ENCODE data around the gene CSGALNACT2. TPM values are rescaled to one million over a fixed set of nuclear protein-coding genes. Genes with fewer than 3 reads are reported as not detected.

CSGALNACT2 gene
- total RNA-seq, 1 experiment from 2014 or later, result 3.6 TPM

- Histone ChIP-seq H3F3A (ENCODE audit: low read length, unreplicated experiment) (no peaks in the 10 kb centered on the region), H3K27me3 (ENCODE audit: low read length) (peaks cover 24% of the 10 kb centered on the region), H3K4me1 (ENCODE audit: insufficient read depth, low read length) (no peaks in the 10 kb centered on the region), H3K9me2 (replicated peaks; ENCODE audit: low read length) (no peaks in the 10 kb centered on the region), H4K20me1 (ENCODE audit: low read length) (no peaks in the 10 kb centered on the region), H3K9ac (ENCODE audit: low read length) (no peak overlapping the region), H3K36me3 (ENCODE audit: low read depth, low read length) (no peaks in the 10 kb centered on the region), H3K4me3 (ENCODE audit: low read length) (no peak overlapping the region), H3K4me2 (ENCODE audit: low read length) (no peak overlapping the region), H3K27ac (ENCODE audit: low read length) (no peak overlapping the region), H3K9me3 (ENCODE audit: low read length) (no peaks in the 10 kb centered on the region), H2AFZ (ENCODE audit: low read length) (no peak overlapping the region), H3K79me2 (ENCODE audit: low read length) (no peaks in the 10 kb centered on the region)
- DNase-seq (no peak), ATAC-seq (no peak)
- intact Hi-C loops (cut with micrococcal nuclease), result no loop called here
- CTCF ChIA-PET, result no interaction called here
- TF ChIP-seq EZH2 (IDR thresholded peaks at IDR 0.05; ENCODE audit: low read length, unreplicated experiment) (no peak), CTCF (conservative IDR thresholded peaks at IDR 0.05; ENCODE audit: low read depth, low read length) (no peak), EZH2phosphoT487 (IDR thresholded peaks at IDR 0.05; ENCODE audit: borderline replicate concordance, low read length) (no peak)
- POLR2A ChIA-PET (ENCODE audit: unreplicated experiment), result no interaction called here
- no TSS peak for BruUV-seq (replicated peaks)
These were observed 92.1 kb downstream of the CSGALNACT2 start for GRCh38 chr10:43230101-43230908.

DNA sequence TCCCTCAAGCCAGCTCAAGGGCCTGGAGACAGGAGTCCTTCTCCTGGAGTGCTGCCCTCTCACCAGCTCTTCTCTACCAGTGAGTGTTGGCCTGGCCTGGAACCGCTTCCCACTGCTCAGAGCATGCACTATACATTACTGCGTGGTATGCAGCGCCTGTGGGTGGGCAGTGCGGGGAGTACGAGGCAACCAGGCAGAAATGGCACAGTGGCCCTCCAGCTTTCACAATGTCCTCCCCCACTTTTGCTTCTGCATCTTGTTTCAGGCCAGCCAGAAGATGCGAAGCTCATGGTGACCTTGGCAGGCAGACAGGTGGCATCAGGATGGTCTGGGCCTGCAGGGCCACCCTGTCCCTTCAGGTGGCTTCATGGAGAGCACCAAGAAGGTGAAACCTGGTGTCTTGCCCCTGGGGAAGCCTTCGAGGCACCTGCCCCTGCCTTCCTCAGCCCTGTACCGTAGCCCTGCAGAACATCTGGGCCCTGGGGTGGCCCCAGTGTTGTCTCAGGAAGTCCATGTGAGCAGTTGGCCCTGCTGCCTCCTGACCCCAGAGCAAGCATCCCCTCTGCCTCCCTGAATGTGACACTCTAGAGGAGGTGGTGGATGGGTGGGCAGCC, 92.8 kb downstream of the CSGALNACT2 start:
- no peaks in the 10 kb centered on the region for H3F3A ChIP-seq (ENCODE audit: low read length, unreplicated experiment)
- no peaks in the 10 kb centered on the region for H3K79me2 ChIP-seq (ENCODE audit: low read length)
- no peaks in the 10 kb centered on the region for H3K4me1 ChIP-seq (ENCODE audit: insufficient read depth, low read length)
- ChIA-PET CTCF (no interaction called here), POLR2A (ENCODE audit: unreplicated experiment) (no interaction called here)
- no peaks in the 10 kb centered on the region for H3K9me2 ChIP-seq (replicated peaks; ENCODE audit: low read length)
- H3K27me3 ChIP-seq (ENCODE audit: low read length), result peaks cover 24% of the 10 kb centered on the region
- DNase-seq, result no peak
- intact Hi-C loops (cut with micrococcal nuclease), result no loop called here
- no peak for ATAC-seq
- no peak overlapping the region for H3K4me3 ChIP-seq (ENCODE audit: low read length)
- H3K36me3 ChIP-seq (ENCODE audit: low read depth, low read length), result no peaks in the 10 kb centered on the region
- no peaks in the 10 kb centered on the region for H4K20me1 ChIP-seq (ENCODE audit: low read length)
- no TSS peak for BruUV-seq (replicated peaks)
- TF ChIP-seq EZH2phosphoT487 (IDR thresholded peaks at IDR 0.05; ENCODE audit: borderline replicate concordance, low read length), result no peak
- no peak for TF ChIP-seq CTCF (conservative IDR thresholded peaks at IDR 0.05; ENCODE audit: low read depth, low read length)
- no peak for TF ChIP-seq EZH2 (IDR thresholded peaks at IDR 0.05; ENCODE audit: low read length, unreplicated experiment)
- H3K9me3 ChIP-seq (ENCODE audit: low read length), result no peaks in the 10 kb centered on the region
- no peak overlapping the region for H3K9ac ChIP-seq (ENCODE audit: low read length)
- H3K4me2 ChIP-seq (ENCODE audit: low read length), result no peak overlapping the region
- no peak overlapping the region for H3K27ac ChIP-seq (ENCODE audit: low read length)
- H2AFZ ChIP-seq (ENCODE audit: low read length), result no peak overlapping the region

GRCh38 chr10:43231523-43232078, 93.4 kb downstream of the CSGALNACT2 start:
- Histone ChIP-seq H3F3A (ENCODE audit: low read length, unreplicated experiment) (no peaks in the 10 kb centered on the region), H3K36me3 (ENCODE audit: low read depth, low read length) (no peaks in the 10 kb centered on the region), H3K79me2 (ENCODE audit: low read length) (no peaks in the 10 kb centered on the region), H3K9ac (ENCODE audit: low read length) (no peak overlapping the region), H3K4me2 (ENCODE audit: low read length) (no peak overlapping the region), H3K9me2 (replicated peaks; ENCODE audit: low read length) (no peaks in the 10 kb centered on the region), H3K9me3 (ENCODE audit: low read length) (no peaks in the 10 kb centered on the region), H3K4me3 (ENCODE audit: low read length) (no peak overlapping the region), H3K27ac (ENCODE audit: low read length) (no peak overlapping the region), H3K27me3 (ENCODE audit: low read length) (peaks cover 24% of the 10 kb centered on the region), H2AFZ (ENCODE audit: low read length) (no peak overlapping the region), H3K4me1 (ENCODE audit: insufficient read depth, low read length) (no peaks in the 10 kb centered on the region), H4K20me1 (ENCODE audit: low read length) (no peaks in the 10 kb centered on the region)
- ChIA-PET POLR2A (ENCODE audit: unreplicated experiment) (no interaction called here), CTCF (no interaction called here)
- ATAC-seq (no peak), DNase-seq (no peak)
- TF ChIP-seq EZH2 (IDR thresholded peaks at IDR 0.05; ENCODE audit: low read length, unreplicated experiment) (no peak), EZH2phosphoT487 (IDR thresholded peaks at IDR 0.05; ENCODE audit: borderline replicate concordance, low read length) (no peak), CTCF (conservative IDR thresholded peaks at IDR 0.05; ENCODE audit: low read depth, low read length) (no peak)
- intact Hi-C loops (cut with micrococcal nuclease), result no loop called here
- BruUV-seq (replicated peaks), result no TSS peak
